ENCODE results near the gene PCYT1B. TPM values are rescaled to one million over a fixed set of nuclear protein-coding genes. Genes with fewer than 3 reads are reported as not detected.

PCYT1B gene
- total and polyA plus RNA-seq, 2 of the 13 experiments (the other 11 are each of a cell fraction or from before 2014, with no cell fraction given), result 6.1 to 9.2 TPM

GRCh38 chrX:24668111-24668510 is 21.0 kb upstream of the PCYT1B start:
- Histone ChIP-seq H3K36me3 (replicated peaks in 1 of 2; ENCODE audit: control insufficient read depth in 1 of 2, insufficient read depth in 2 of 2, low read length in 2 of 2) (no peaks in the 10 kb centered on the region), H3K9ac (ENCODE audit: insufficient read depth, low read depth, low read length) (no peak overlapping the region), H3K9me3 (ENCODE audit: low read length) (no peaks in the 10 kb centered on the region), H3K4me1 (ENCODE audit: insufficient read depth, low read length) (peaks cover 41% of the 10 kb centered on the region), H2AFZ (ENCODE audit: low read length) (no peak overlapping the region), H4K20me1 (ENCODE audit: insufficient read depth, low read length) (no peaks in the 10 kb centered on the region), H3K79me2 (ENCODE audit: insufficient read depth, low read length) (peaks cover 6% of the 10 kb centered on the region), H3K27ac (ENCODE audit: extremely low read length, insufficient read depth, low read length) (no peak overlapping the region), H3K4me2 (ENCODE audit: low read depth, low read length) (no peak overlapping the region), H3K27me3 (ENCODE audit: control insufficient read depth in 1 of 2, insufficient read depth in 2 of 2, low read length in 2 of 2) (no peaks in the 10 kb centered on the region), H3K4me3 (replicated peaks in 1 of 3; ENCODE audit: insufficient read depth in 1 of 3, low read depth in 2 of 3, low read length in 3 of 3) (no peak overlapping the region)
- ATAC-seq (no peak), DNase-seq (ENCODE audit: low spot score) (no peak), FAIRE-seq (no peak)
- ChIA-PET CTCF (ENCODE audit: low intra/inter-chr PET ratio, low total read pairs) (no interaction called here), POLR2A (no interaction called here)
- 89% methylated on average over 3 of the region's 3 CpGs for WGBS (ENCODE audit: low lambda C conversion rate)
- in situ Hi-C loops (cut with HindIII; ENCODE audit: extremely low pct_ligation_motif_present, low pct_unique_long_range_greater_than_20kb), result no loop called here
- intact Hi-C loops (cut with micrococcal nuclease; ENCODE audit: unreplicated experiment), result no loop called here
- no peak for TF ChIP-seq ZIK1 (CRISPR knock-in tag; IDR thresholded peaks at IDR 0.05; ENCODE audit: borderline replicate concordance, low read depth)
- no peak for TF ChIP-seq SP2 (CRISPR knock-in tag; IDR thresholded peaks at IDR 0.05)
- no peak for TF ChIP-seq IRF2 (CRISPR knock-in tag; IDR thresholded peaks at IDR 0.05)
- TF ChIP-seq, protein P1, sequence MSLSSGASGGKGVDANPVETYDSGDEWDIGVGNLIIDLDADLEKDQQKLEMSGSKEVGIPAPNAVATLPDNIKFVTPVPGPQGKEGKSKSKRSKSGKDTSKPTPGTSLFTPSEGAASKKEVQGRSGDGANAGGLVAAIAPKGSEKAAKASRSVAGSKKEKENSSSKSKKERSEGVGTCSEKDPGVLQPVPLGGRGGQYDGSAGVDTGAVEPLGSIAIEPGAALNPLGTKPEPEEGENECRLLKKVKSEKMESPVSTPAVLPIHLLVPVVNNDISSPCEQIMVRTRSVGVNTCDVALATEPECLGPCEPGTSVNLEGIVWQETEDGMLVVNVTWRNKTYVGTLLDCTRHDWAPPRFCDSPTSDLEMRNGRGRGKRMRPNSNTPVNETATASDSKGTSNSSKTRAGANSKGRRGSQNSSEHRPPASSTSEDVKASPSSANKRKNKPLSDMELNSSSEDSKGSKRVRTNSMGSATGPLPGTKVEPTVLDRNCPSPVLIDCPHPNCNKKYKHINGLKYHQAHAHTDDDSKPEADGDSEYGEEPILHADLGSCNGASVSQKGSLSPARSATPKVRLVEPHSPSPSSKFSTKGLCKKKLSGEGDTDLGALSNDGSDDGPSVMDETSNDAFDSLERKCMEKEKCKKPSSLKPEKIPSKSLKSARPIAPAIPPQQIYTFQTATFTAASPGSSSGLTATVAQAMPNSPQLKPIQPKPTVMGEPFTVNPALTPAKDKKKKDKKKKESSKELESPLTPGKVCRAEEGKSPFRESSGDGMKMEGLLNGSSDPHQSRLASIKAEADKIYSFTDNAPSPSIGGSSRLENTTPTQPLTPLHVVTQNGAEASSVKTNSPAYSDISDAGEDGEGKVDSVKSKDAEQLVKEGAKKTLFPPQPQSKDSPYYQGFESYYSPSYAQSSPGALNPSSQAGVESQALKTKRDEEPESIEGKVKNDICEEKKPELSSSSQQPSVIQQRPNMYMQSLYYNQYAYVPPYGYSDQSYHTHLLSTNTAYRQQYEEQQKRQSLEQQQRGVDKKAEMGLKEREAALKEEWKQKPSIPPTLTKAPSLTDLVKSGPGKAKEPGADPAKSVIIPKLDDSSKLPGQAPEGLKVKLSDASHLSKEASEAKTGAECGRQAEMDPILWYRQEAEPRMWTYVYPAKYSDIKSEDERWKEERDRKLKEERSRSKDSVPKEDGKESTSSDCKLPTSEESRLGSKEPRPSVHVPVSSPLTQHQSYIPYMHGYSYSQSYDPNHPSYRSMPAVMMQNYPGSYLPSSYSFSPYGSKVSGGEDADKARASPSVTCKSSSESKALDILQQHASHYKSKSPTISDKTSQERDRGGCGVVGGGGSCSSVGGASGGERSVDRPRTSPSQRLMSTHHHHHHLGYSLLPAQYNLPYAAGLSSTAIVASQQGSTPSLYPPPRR (CRISPR knock-in tag; IDR thresholded peaks at IDR 0.05; ENCODE audit: borderline replicate concordance), result no peak
- no peak for TF ChIP-seq MBD4 (IDR thresholded peaks at IDR 0.05; ENCODE audit: borderline replicate concordance, low read length)
- no peak for TF ChIP-seq PATZ1 (CRISPR knock-in tag; IDR thresholded peaks at IDR 0.05)
- BruUV-seq (replicated peaks), result no TSS peak

All from HepG2 (cell line).